Kidney glomerular epithelial cell (primary cell): ENCODE results near the gene EBLN2.
A peak's percentile ranks its signal among the peaks of the same experiment; 100 is the strongest.
"Not testable (repeated sequence)": the region's sequence is repeated elsewhere in the genome, so short reads cannot be mapped to it uniquely, and the experiment has no call there.

Experiments used
- DNase-seq: peaks from one replicate; lab custom pipeline; 2025; lab: John Stamatoyannopoulos, UW

The EBLN2 gene

GRCh38 chr3:73060302-73060723 is 1.1 kb upstream of the EBLN2 start:
- no peak for DNase-seq

DNA sequence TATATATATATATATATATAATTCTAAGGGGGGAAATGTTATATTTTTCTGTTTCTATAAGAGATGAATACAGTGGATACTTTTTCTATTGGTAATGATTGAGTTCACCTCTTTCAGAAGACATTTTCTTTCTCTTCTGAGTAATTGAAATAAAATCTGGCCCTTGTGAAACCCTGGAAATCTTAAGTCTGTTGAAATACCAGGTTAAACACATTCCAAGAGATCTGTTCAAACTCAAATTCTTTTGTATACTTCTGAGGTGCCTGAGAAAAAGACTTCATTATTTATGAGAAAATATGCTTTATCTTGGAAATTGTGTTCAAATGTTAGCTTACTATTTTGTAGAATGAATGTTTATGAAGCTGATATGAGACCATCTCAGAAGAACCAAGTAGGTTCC is 4.8 kb downstream of the EBLN2 start:
- DNase-seq, result not testable (repeated sequence)

DNA sequence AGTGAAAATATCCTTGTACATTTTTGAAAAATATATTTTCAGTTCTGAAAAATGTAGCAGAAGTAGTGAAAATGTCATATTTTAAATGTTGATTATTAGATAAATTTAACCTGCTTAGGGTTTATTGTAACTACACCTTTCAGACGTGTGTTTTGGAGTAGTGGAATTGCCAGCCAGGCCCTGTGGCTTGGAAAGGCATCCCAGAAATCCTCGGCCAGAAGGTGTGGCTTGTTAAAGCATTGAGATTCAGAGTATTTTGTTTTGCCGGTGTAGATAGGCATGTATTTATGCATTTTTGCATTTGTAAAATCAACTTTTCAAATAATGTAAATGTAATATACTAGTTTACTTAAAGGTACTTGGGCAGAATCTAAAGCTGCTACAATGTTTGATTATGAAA is 7.0 kb downstream of the EBLN2 start:
- DNase-seq, result no peak

DNA sequence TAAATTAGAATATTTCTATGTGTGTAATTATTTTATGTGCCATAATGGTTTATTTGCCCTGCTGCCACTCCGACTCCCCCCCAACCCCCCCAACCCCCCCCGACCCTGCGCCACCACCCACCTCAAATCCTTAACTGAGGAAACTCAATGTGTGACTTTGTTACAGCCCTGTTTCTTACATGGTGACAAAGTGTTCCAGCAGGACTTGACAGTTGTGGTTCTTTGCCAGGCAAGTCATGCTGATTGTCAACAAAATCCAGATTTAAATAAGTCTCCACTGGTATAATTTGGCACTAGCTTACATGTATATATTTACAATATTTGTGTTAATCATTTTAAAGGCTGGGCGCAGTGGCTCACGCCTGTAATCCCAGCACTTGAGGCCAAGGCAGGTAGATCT is 7.7 kb downstream of the EBLN2 start:
- DNase-seq, result no peak

- DNase-seq, result no peak
These were observed 8.5 kb downstream of the EBLN2 start for GRCh38 chr3:73069775-73070444.

GRCh38 chr3:73070675-73071575 is 9.5 kb downstream of the EBLN2 start:
- peak; percentile 5 for DNase-seq

GRCh38 chr3:73071952-73072351 is 10.5 kb downstream of the EBLN2 start:
- no peak for DNase-seq

- DNase-seq, result no peak
These were observed 11.2 kb downstream of the EBLN2 start for GRCh38 chr3:73072634-73073033.

DNA sequence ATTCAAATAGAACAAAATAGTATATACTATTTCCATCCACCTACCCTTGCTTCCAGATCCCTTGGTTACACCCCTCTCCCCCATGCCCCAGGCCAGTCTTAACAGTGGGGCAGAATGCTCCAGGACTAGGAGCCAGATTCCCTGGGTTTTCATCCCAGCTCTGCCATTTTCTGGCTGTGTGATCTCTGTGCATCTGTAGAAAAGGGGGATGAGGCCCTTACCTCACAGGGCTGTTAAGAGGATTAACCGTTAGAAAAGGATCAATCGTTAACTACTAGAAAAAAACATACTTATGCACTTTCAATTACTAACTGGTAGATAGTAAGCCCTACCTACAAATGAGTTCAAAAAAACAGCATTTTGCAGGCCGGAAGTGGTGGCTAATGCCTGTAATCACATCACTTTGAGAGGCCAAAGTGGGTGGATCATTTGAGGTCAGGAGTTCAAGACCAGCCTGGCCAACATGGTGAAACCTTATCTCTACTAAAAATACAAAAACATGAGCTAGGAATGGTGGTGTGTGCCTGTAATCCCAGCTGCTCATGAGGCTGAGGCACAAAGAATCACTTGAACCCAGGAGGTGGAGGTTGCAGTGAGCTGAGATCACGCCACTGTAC is 11.7 kb downstream of the EBLN2 start:
- no peak for DNase-seq

DNA sequence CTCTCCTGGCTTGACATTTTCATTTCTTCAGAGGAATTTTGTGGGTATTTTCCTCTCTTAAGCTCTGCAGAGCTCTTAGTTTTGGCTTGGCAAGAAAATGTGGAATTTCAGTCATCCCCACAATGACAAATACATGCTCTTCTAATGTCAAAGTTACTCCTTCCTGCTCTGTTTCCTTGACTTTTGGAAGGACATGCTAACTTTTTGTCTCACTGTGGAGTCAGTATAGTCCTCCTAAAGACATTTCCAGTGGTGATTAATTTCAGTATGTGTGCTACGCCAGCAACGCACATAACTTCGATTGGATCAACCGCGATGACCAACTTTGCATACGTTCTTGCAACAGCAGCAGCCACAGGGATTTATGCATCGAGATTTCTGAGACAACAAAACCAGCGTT is 13.3 kb downstream of the EBLN2 start:
- DNase-seq, result no peak

- DNase-seq, result no peak
These were observed 18.9 kb downstream of the EBLN2 start for GRCh38 chr3:73080216-73080966.

GRCh38 chr3:73081140-73081539 is 19.7 kb downstream of the EBLN2 start:
- no peak for DNase-seq

GRCh38 chr3:73084170-73084569 is 22.7 kb downstream of the EBLN2 start:
- DNase-seq, result no peak

- DNase-seq, result peak; percentile 33
These were observed 24.6 kb downstream of the EBLN2 start for GRCh38 chr3:73086071-73086494.

- no peak for DNase-seq
These were observed 32.7 kb downstream of the EBLN2 start for GRCh38 chr3:73094129-73094528.

DNA sequence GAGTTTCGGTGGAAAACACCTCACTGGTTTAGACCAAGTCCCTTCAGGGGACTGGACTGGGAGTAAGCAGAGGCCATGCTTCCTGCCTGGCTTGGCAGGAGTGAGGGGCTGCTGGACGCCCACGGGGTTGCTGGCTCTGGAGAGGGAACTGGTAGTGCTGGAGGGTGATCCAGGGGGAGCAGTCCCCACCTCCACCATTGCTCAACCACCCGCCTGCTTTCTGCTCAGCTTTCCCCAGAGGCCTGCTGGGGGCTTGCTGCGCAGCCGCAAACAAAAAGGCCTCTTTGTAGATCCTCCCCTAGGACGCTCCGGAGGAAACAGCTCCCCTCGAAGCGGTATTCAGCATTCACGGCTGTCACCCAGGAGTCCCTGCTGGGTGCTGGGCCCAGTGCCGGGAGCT is 33.5 kb downstream of the EBLN2 start:
- no peak for DNase-seq

- no peak for DNase-seq
These were observed 34.7 kb downstream of the EBLN2 start for GRCh38 chr3:73096169-73096568.

GRCh38 chr3:73098026-73098425 is 36.6 kb downstream of the EBLN2 start:
- DNase-seq, result no peak

GRCh38 chr3:73098873-73099272 is 37.4 kb downstream of the EBLN2 start:
- DNase-seq, result no peak

DNA sequence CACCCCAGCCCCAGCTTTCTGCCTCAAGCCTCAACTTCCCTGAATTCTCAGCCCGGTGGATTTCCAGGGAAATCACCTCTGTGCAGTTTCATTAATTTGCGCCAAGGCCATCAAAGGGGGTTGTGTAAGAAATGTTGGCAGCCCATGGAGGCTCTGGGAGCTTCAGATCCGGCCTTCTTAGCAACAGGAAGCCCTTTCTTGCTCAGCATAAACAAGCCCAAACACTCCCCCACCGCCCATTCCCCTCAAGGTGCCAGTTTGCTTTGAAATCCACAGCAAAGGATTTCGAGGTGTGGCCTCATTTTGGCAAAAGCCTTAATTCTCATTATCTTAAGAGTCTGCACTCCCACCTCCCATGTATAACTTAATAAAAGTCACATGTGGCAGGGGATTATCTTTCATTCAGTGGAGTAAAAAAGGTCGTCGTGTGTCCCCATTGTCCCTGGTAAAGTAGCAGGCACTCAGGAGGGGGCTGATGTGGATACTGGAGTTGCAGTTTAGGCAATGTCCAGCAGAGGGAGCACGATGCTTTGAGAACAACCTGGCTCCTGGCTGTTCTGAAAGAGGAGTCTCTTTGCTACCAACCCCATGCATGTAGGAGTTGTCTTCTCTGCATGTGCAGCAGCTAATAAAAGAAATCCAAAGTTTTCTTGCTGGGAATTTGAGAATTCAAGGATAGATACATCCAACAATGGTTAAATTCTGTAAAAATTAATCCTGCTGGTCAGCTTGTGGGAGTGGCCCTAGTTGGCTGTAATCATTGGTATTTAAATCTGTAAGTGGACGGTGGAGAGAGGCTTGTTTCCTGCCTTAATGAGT is 39.5 kb downstream of the EBLN2 start:
- peak; percentile 59 for DNase-seq

GRCh38 chr3:73101881-73102280 is 40.4 kb downstream of the EBLN2 start:
- no peak for DNase-seq
